ENCODE measurements around the gene BDKRB2.

Gene BDKRB2

GRCh38 chr14:96271421-96271762 is 66.8 kb downstream of the BDKRB2 start:
- Mint-ChIP-seq H3K27ac (no peak overlapping the region), H3K27me3 (peaks cover 20 to 41% of the 10 kb centered on the region in 2 donors), H3K4me1 (ENCODE audit: low read depth in 2 of 2) (peaks cover 0 to 1% of the 10 kb centered on the region in 2 donors), H3K9me3 (no peaks in the 10 kb centered on the region), H3K4me3 (no peak overlapping the region), H3K36me3 (ENCODE audit: insufficient read depth) (peaks cover 7% of the 10 kb centered on the region)
- ATAC-seq (replicated peaks) (no peak), DNase-seq (no peak)

- H3K9me3 Mint-ChIP-seq: no peaks in the 10 kb centered on the region
- H3K27me3 Mint-ChIP-seq: peaks cover 7 to 25% of the 10 kb centered on the region in 2 donors
- peaks cover 7% of the 10 kb centered on the region for H3K36me3 Mint-ChIP-seq (ENCODE audit: insufficient read depth)
- DNase-seq (no peak), ATAC-seq (replicated peaks) (no peak)
- peaks cover 0 to 1% of the 10 kb centered on the region in 2 donors for H3K4me1 Mint-ChIP-seq (ENCODE audit: low read depth in 2 of 2)
- H3K27ac Mint-ChIP-seq: no peak overlapping the region
- no peak overlapping the region for H3K4me3 Mint-ChIP-seq
Measured at GRCh38 chr14:96272777-96273473, 68.3 kb downstream of the BDKRB2 start.

DNA sequence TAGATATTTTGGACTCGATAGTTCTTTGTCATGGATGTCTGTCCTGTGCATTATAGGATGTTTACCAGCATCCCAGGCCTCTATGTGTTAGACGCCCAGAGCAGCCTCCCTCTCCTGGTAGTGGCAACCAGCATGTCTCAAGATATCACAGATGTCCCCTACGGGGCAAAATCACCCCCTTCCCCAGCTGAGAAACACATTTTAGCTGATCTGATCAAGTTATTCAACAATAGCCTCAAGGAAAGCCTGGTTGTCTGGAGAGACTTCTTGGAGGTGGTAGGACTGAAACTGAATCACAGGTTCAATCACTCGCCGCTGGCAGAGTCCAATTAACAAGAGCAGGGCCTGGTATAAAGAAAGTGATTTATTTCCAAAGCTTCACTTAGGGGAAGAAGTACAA is 69.0 kb downstream of the BDKRB2 start:
- Mint-ChIP-seq H3K4me1 (ENCODE audit: low read depth in 2 of 2) (peaks cover 0 to 1% of the 10 kb centered on the region in 2 donors), H3K4me3 (no peak overlapping the region), H3K9me3 (no peaks in the 10 kb centered on the region), H3K27ac (no peak overlapping the region), H3K36me3 (ENCODE audit: insufficient read depth) (peaks cover 7% of the 10 kb centered on the region), H3K27me3 (peaks cover 5 to 22% of the 10 kb centered on the region in 2 donors)
- ATAC-seq (replicated peaks) (no peak), DNase-seq (no peak)

GRCh38 chr14:96274122-96274521 is 69.5 kb downstream of the BDKRB2 start:
- peaks cover 7% of the 10 kb centered on the region for H3K36me3 Mint-ChIP-seq (ENCODE audit: insufficient read depth)
- DNase-seq (no peak), ATAC-seq (replicated peaks) (no peak)
- no peak overlapping the region for H3K4me3 Mint-ChIP-seq
- no peaks in the 10 kb centered on the region for H3K9me3 Mint-ChIP-seq
- peaks cover 4 to 19% of the 10 kb centered on the region in 2 donors for H3K27me3 Mint-ChIP-seq
- H3K27ac Mint-ChIP-seq: no peak overlapping the region
- peaks cover 0 to 1% of the 10 kb centered on the region in 2 donors for H3K4me1 Mint-ChIP-seq (ENCODE audit: low read depth in 2 of 2)

- Mint-ChIP-seq H3K4me1 (ENCODE audit: low read depth in 2 of 2) (peaks cover 0 to 1% of the 10 kb centered on the region in 2 donors), H3K27ac (no peak overlapping the region), H3K4me3 (no peak overlapping the region), H3K9me3 (no peaks in the 10 kb centered on the region), H3K36me3 (ENCODE audit: insufficient read depth) (peaks cover 7% of the 10 kb centered on the region), H3K27me3 (peaks cover under 1 to 15% of the 10 kb centered on the region in 2 donors)
- DNase-seq (no peak), ATAC-seq (replicated peaks) (no peak)
Measured at GRCh38 chr14:96274543-96274942, 69.9 kb downstream of the BDKRB2 start.

DNA sequence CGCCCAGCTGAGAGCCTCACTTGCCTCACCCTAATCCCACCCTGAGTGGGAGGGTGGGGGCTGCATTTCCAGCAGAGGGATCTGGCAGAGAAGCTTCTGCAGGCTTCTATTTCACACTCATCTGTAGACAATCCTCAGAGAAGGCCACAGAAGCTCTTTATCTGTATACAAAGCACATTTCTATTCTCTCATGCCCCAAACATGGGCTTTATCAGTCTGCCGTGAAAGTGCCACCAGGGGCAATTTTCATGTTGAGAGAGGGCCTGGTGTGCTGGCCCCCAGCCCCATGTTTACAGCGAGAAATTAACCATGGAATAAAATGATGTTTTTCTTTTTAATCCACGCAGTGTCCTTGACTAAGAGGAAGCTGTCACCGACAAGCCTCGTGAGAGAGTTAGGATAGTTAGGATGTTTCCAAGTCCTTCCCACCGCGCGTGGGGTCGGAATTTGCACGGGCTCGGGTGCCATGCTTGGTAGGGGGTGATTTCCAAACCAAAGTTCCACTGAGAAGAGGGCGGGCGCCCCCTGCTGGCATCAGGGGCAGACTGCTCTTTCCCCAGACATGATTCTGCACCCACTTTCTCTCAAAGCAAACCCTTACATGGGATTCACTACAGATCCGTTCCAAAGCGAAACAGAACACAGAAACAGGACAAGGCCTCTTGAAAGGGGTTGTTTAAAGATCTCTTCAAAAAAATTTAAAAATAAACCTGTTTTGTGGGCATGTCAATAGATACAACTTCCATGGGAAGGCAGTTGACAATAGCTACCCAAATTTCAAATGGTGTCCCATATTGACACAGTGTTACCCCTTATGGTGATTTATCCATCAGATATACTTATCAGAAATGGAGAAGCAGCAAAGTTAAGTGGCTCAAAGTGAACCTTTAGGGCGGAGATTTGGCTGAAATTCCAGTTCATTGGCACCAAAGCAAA is 70.8 kb downstream of the BDKRB2 start:
- ATAC-seq (replicated peaks) (no peak), DNase-seq (peak; percentile 10 to 30 (median 20))
- Mint-ChIP-seq H3K36me3 (ENCODE audit: insufficient read depth) (peaks cover 7% of the 10 kb centered on the region), H3K27ac (no peak overlapping the region), H3K4me3 (no peak overlapping the region), H3K27me3 (peaks cover 0 to 10% of the 10 kb centered on the region in 2 donors), H3K9me3 (no peaks in the 10 kb centered on the region), H3K4me1 (ENCODE audit: low read depth in 2 of 2) (peaks cover 0 to 1% of the 10 kb centered on the region in 2 donors)

DNA sequence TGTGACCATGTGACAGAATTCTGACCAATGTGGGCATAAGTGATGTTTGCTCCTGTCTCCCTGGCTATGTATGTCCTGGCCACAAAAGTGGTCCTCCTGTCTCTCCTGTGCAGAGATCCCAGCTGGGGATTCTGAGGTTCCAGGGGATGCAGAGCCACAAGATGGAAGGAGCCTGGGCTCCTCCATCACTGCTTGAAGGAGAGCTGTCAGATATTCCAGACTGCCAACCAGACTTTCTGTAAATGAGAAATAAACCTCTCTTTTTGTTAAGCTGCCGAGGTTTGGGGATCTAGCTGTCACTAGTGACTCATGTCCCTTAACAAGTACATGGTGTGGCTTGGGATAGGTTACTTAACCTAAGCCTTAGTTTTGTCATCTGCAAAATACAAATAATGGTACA is 73.3 kb downstream of the BDKRB2 start:
- Mint-ChIP-seq H3K4me3 (no peak overlapping the region), H3K36me3 (ENCODE audit: insufficient read depth) (peaks cover 2% of the 10 kb centered on the region), H3K27me3 (peaks cover 0 to 10% of the 10 kb centered on the region in 2 donors), H3K4me1 (ENCODE audit: low read depth in 2 of 2) (peaks cover 0 to 1% of the 10 kb centered on the region in 2 donors), H3K9me3 (no peaks in the 10 kb centered on the region), H3K27ac (no peak overlapping the region)
- no peak for ATAC-seq (replicated peaks)
- no peak for DNase-seq

DNA sequence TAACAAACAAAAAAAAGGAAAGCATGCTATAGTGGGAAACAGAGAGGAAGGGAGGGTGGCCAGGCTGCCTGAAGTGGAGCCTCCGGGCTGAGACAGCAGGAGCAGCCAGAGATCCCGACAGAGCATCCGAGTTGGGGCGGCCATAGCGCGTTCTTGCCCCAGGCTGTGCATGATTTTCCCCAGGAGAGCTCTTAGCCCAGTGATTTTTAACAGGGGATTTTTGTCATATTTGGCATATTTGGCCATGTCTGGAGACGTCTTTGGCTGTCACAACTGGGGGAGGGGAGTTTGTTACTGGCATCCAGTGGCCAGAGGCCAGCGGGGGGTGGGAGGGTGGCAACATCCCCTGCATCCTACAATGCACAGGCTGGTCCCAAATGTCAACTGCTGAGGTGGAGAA is 74.9 kb downstream of the BDKRB2 start:
- H3K9me3 Mint-ChIP-seq: no peaks in the 10 kb centered on the region
- H3K4me3 Mint-ChIP-seq: no peak overlapping the region
- H3K27ac Mint-ChIP-seq: no peak overlapping the region
- peaks cover 0 to 1% of the 10 kb centered on the region in 2 donors for H3K4me1 Mint-ChIP-seq (ENCODE audit: low read depth in 2 of 2)
- H3K27me3 Mint-ChIP-seq: no peaks in the 10 kb centered on the region
- H3K36me3 Mint-ChIP-seq (ENCODE audit: insufficient read depth): peaks cover 2% of the 10 kb centered on the region
- DNase-seq: no peak
- no peak for ATAC-seq (replicated peaks)

- Mint-ChIP-seq H3K4me1 (ENCODE audit: low read depth in 2 of 2) (peaks cover 0 to 1% of the 10 kb centered on the region in 2 donors), H3K9me3 (no peaks in the 10 kb centered on the region), H3K36me3 (ENCODE audit: insufficient read depth) (peaks cover 7% of the 10 kb centered on the region), H3K4me3 (no peak overlapping the region), H3K27ac (no peak overlapping the region), H3K27me3 (no peaks in the 10 kb centered on the region)
- no peak for ATAC-seq (replicated peaks)
- DNase-seq: no peak
Measured at GRCh38 chr14:96280104-96280503, 75.5 kb downstream of the BDKRB2 start.

DNA sequence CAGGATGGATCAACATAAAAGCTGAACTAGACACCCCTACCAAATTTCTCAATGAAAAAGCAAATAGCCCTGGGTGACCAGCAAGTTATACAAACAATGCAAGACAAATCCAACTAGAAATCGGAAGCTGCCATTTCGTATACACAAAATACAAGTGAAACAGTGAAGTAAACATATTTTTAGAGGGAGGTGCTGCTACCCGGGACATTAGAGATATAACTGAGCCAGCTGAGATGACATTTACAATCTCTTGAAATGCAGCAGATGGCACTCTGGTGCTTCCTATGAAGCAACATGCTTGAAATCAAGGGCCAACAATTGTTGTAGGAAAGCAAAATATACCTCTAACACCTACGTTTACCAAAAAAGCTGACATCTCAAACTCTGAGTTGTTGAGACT is 76.8 kb downstream of the BDKRB2 start:
- H3K27ac Mint-ChIP-seq: no peak overlapping the region
- no peaks in the 10 kb centered on the region for H3K9me3 Mint-ChIP-seq

GRCh38 chr14:96284008-96284407 is 79.4 kb downstream of the BDKRB2 start:
- H3K36me3 Mint-ChIP-seq (ENCODE audit: insufficient read depth): peaks cover 28% of the 10 kb centered on the region
- no peaks in the 10 kb centered on the region for H3K27me3 Mint-ChIP-seq
- DNase-seq: no peak
- no peaks in the 10 kb centered on the region for H3K9me3 Mint-ChIP-seq
- ATAC-seq (replicated peaks): no peak
- no peaks in the 10 kb centered on the region for H3K4me1 Mint-ChIP-seq (ENCODE audit: low read depth in 2 of 2)
- H3K27ac Mint-ChIP-seq: no peak overlapping the region
- no peak overlapping the region for H3K4me3 Mint-ChIP-seq

More for the DNA sequence above, 76.8 kb downstream of the BDKRB2 start:
- Mint-ChIP-seq H3K36me3 (ENCODE audit: insufficient read depth) (peaks cover 14% of the 10 kb centered on the region), H3K27me3 (no peaks in the 10 kb centered on the region), H3K4me3 (no peak overlapping the region), H3K4me1 (ENCODE audit: low read depth in 2 of 2) (no peaks in the 10 kb centered on the region)
- DNase-seq: no peak
- ATAC-seq (replicated peaks): no peak

DNA sequence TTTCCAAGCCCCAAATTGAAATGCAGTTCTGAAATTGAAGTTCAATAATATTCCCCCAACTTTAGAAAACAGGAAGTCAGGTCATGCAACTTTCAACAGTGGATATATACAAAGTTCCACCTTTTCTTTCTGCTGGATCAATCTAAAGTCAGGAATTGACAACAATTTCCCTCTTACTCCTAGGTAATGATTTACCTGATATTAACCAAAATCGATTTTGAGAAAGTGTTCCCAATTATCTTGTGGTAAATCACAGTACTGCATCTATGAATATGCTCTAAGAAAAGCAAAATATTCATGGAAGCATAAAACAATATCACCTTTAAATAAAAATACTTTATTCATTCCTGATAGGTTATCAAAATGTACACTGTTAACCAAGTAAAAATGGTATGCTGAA is 79.8 kb downstream of the BDKRB2 start:
- H3K36me3 Mint-ChIP-seq (ENCODE audit: insufficient read depth): peaks cover 31% of the 10 kb centered on the region
- DNase-seq: no peak
- H3K9me3 Mint-ChIP-seq: no peaks in the 10 kb centered on the region
- ATAC-seq (replicated peaks): no peak
- H3K27ac Mint-ChIP-seq: no peak overlapping the region
- no peaks in the 10 kb centered on the region for H3K27me3 Mint-ChIP-seq
- H3K4me3 Mint-ChIP-seq: no peak overlapping the region
- H3K4me1 Mint-ChIP-seq (ENCODE audit: low read depth in 2 of 2): no peaks in the 10 kb centered on the region

DNA sequence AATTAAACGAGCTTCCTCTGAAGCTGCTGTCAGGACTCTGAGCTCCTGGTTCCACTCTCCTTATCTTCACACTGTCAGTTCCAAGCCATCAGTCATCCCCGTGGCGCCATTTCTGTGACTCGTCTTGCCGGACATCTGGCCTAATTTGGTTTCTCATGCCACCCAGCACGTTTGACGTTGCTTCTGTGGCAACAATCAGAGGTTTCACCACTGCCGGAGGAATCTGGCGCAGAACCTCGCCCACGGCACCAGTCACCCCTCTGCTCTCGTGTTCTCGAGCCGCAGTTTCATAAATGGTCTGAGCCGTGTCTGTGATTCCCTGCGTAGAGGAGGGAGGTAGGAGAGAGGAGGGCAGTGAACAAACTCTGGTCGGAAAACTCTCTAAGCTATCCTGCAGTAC is 81.0 kb downstream of the BDKRB2 start:
- H3K27me3 Mint-ChIP-seq: no peaks in the 10 kb centered on the region
- H3K4me1 Mint-ChIP-seq (ENCODE audit: low read depth in 2 of 2): no peaks in the 10 kb centered on the region
- no peaks in the 10 kb centered on the region for H3K9me3 Mint-ChIP-seq
- no peak overlapping the region for H3K4me3 Mint-ChIP-seq
- no peak overlapping the region for H3K27ac Mint-ChIP-seq
- H3K36me3 Mint-ChIP-seq (ENCODE audit: insufficient read depth): peaks cover 40% of the 10 kb centered on the region
- no peak for DNase-seq
- no peak for ATAC-seq (replicated peaks)

DNA sequence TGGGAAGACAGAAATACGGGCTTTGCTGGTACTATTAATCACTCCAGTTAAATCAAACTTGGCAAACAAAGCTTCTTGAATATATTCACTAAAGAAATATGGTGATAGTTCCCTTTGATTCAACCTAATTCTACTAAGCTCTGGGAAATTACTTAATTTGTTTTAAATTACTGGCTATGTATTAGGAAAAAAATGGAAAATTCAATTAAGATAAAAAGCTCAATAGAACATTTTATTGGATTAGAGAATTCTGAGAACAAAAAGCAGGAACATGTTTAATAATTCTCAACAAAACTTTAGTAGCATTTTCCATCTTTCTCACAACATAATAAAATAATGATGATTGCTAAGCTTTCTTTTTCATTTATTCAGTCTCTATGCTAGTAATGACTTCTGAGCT is 81.6 kb downstream of the BDKRB2 start:
- peaks cover 40% of the 10 kb centered on the region for H3K36me3 Mint-ChIP-seq (ENCODE audit: insufficient read depth)
- ATAC-seq (replicated peaks) (no peak), DNase-seq (no peak)
- no peaks in the 10 kb centered on the region for H3K4me1 Mint-ChIP-seq (ENCODE audit: low read depth in 2 of 2)
- no peaks in the 10 kb centered on the region for H3K9me3 Mint-ChIP-seq
- H3K27ac Mint-ChIP-seq: no peak overlapping the region
- no peak overlapping the region for H3K4me3 Mint-ChIP-seq
- no peaks in the 10 kb centered on the region for H3K27me3 Mint-ChIP-seq

All from effector memory CD8-positive, alpha-beta T cell (primary cell).